NOMO-1 treated with dmso at 0.1 percent for 144 hours (cell line): ENCODE results near the gene KLHL36.
"Not testable (repeated sequence)": the region's sequence is repeated elsewhere in the genome, so short reads cannot be mapped to it uniquely, and the experiment has no call there.

Experiments used
- DNase-seq: peaks from one replicate; lab custom pipeline; 2025; ENCODE audit not compliant: unreplicated experiment; lab: John Stamatoyannopoulos, UW

Gene KLHL36

GRCh38 chr16:84667600-84668309 lies 19.4 kb downstream of the KLHL36 start:
- no peak for DNase-seq

GRCh38 chr16:84670063-84670462 lies 21.8 kb downstream of the KLHL36 start:
- DNase-seq, result no peak

- DNase-seq, result peak; percentile 31
Measured at GRCh38 chr16:84672276-84673202, 24.2 kb downstream of the KLHL36 start.

GRCh38 chr16:84673203-84673535 lies 24.9 kb downstream of the KLHL36 start:
- DNase-seq, result peak; percentile 75

GRCh38 chr16:84673561-84673960 lies 25.2 kb downstream of the KLHL36 start:
- DNase-seq, result peak; percentile 75

GRCh38 chr16:84675423-84675822 lies 27.1 kb downstream of the KLHL36 start:
- no peak for DNase-seq

GRCh38 chr16:84675884-84676283 lies 27.6 kb downstream of the KLHL36 start:
- no peak for DNase-seq

GRCh38 chr16:84677017-84677803 lies 28.9 kb downstream of the KLHL36 start:
- DNase-seq, result no peak

- no peak for DNase-seq
Measured at GRCh38 chr16:84677849-84678248, 29.5 kb downstream of the KLHL36 start.

- no peak for DNase-seq
Measured at GRCh38 chr16:84678541-84678940, 30.2 kb downstream of the KLHL36 start.

- no peak for DNase-seq
Measured at GRCh38 chr16:84680165-84680842, 32.0 kb downstream of the KLHL36 start.

- no peak for DNase-seq
Measured at GRCh38 chr16:84680843-84681629, 32.7 kb downstream of the KLHL36 start.

GRCh38 chr16:84683691-84684591 lies 35.6 kb downstream of the KLHL36 start:
- DNase-seq, result no peak

GRCh38 chr16:84684592-84684965 lies 36.3 kb downstream of the KLHL36 start:
- DNase-seq, result no peak

GRCh38 chr16:84685210-84685609 lies 36.9 kb downstream of the KLHL36 start:
- DNase-seq, result no peak

GRCh38 chr16:84686707-84687298 lies 38.5 kb downstream of the KLHL36 start:
- DNase-seq, result no peak

- peak; percentile 30 for DNase-seq
Measured at GRCh38 chr16:84687715-84688114, 39.4 kb downstream of the KLHL36 start.

GRCh38 chr16:84688163-84688562 lies 39.9 kb downstream of the KLHL36 start:
- not testable (repeated sequence) for DNase-seq

GRCh38 chr16:84689111-84689510 lies 40.8 kb downstream of the KLHL36 start:
- no peak for DNase-seq
